Retinal pigment epithelial cell (primary cell): Measurements from ENCODE around the gene NR1D1.

Experiments
- DNase-seq: peaks from one replicate; pipeline ENCODE4 v3.0.0-alpha.2; 2010; ENCODE audit warnings: low read depth
- H3K4me3 ChIP-seq: 2 replicates; pipeline ENCODE4 v1.5.1; 2011; ENCODE audit warnings: mild to moderate bottlenecking, low read length, control low read depth, moderate library complexity
- CTCF ChIP-seq: conservative IDR thresholded peaks from 2 replicates; pipeline ENCODE4 v1.5.1; 2011; ENCODE audit warnings: low read depth, low read length, control low read depth, inconsistent platforms

Gene NR1D1

DNA sequence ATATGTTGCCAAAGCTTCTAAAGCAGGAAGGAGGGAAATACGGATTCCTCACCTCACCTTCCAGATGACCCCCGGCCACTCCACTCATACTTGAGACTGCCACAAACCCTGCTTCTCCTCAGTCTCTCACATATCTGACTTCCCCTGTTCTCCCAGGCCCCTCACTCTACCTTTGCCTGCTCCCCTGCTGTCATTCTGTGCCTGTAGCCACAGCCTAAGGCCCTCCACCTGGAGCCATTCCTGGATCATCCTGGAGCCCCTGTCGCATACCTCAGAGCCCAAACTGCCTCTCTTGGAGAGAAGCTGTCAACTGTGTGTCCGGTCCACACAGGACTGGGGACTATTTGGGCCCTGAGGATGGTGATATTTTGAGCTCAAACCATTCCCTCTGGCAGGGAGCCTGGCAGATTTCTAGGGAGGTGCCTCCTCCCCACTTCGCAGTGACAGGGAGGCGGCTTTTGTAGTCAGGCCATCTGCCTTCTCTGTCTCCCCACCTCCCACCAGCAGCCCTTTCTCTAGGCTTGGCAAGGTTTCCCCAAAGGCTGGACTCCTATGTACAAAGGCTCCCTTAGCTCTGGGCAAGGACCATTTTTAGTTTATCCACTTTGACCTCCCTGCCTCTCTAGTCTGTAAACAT is 43.9 kb downstream of the NR1D1 start:
- no peak for DNase-seq
- no peak overlapping the region for H3K4me3 ChIP-seq
- TF ChIP-seq CTCF: no peak
